T-cell (primary cell): ENCODE measurements around the gene ESRRB. TPM values are rescaled to one million over a fixed set of nuclear protein-coding genes. Genes with fewer than 3 reads are reported as not detected.

Source experiments
- ATAC-seq, 4 experiments: fragments of 200-7000 bp in 3 of 4; fragments of 150-1000 bp in 1 of 4; cut with Tn5 transposase; replicated peaks in 1 of 4; 1 replicate in 3 of 4; 2 replicates in 1 of 4; pipeline ENCODE4 v1.10.0; 2021; ENCODE audit warnings: moderate library complexity in 3 of 4, mild to moderate bottlenecking in 2 of 4, moderate number of reproducible peaks in 1 of 4
- CTCF ChIA-PET, 2 donors: fragments of 300-600 bp; sonication (Branson Sonifier 250); formaldehyde crosslinking; loops; one replicate each; lab custom pipeline; 2022; ENCODE audit warnings: antibody characterized with exemption in 2 of 2; lab: Charles Lee
- POLR2A ChIA-PET, 2 donors: fragments of 300-600 bp; sonication (Branson Sonifier 250); formaldehyde crosslinking; loops; one replicate each; lab custom pipeline; 2022; ENCODE audit warnings: antibody characterized with exemption in 2 of 2; lab: Charles Lee
- DNase-seq, 35 experiments: peaks; one replicate each; pipeline versions ENCODE4 v3.0.0 to v3.0.0-alpha.2; 2013 to 2023
- H3K27ac ChIP-seq: one replicate; pipeline ENCODE4 v1.5.1; 2013; ENCODE audit warnings: low read length
- H3K27me3 ChIP-seq, 2 experiments: replicated peaks in 1 of 2; 1 replicate in 1 of 2; 2 replicates in 1 of 2; pipeline versions ENCODE4 v1.6.1 to v1.7.0; 2013; ENCODE audit warnings: low read length in 1 of 2, mixed read lengths in 1 of 2; ENCODE audit not compliant: control insufficient read depth in 2 of 2, insufficient read depth in 2 of 2; ENCODE audit errors: extremely low read depth in 1 of 2
- H3K36me3 ChIP-seq, 2 donors: 1 replicate in 1 of 2; 2 replicates in 1 of 2; pipeline versions ENCODE4 v1.6.1 to v1.7.0; 2013; ENCODE audit warnings: low read length in 1 of 2; ENCODE audit not compliant: control insufficient read depth in 2 of 2, insufficient read depth in 1 of 2; ENCODE audit errors: extremely low read depth in 1 of 2
- H3K4me1 ChIP-seq, 2 experiments: 1 replicate in 1 of 2; 2 replicates in 1 of 2; pipeline versions ENCODE4 v1.6.1 to v1.7.0; 2013; ENCODE audit warnings: low read length in 2 of 2, mixed read lengths in 1 of 2; ENCODE audit not compliant: insufficient read depth in 2 of 2, control insufficient read depth in 1 of 2; ENCODE audit errors: extremely low read depth in 1 of 2
- H3K4me3 ChIP-seq, 2 donors: 1 replicate in 1 of 2; 2 replicates in 1 of 2; pipeline versions ENCODE4 v1.5.1 to v1.7.0; 2013; ENCODE audit warnings: mild to moderate bottlenecking in 2 of 2, low read length in 1 of 2, moderate library complexity in 1 of 2; ENCODE audit not compliant: control insufficient read depth in 1 of 2; ENCODE audit errors: extremely low read depth in 1 of 2
- H3K9me3 ChIP-seq: 2 replicates; pipeline ENCODE4 v1.7.0; 2013
- H3K27ac Mint-ChIP-seq, 2 donors: one replicate each; pipeline ENCODE4 v1.8.0; 2020 to 2021; ENCODE audit warnings: mild to moderate bottlenecking in 2 of 2, mixed read lengths in 2 of 2
- H3K27me3 Mint-ChIP-seq, 2 donors: one replicate each; pipeline ENCODE4 v1.8.0; 2021 to 2022; ENCODE audit warnings: mixed read lengths in 2 of 2
- H3K36me3 Mint-ChIP-seq: one replicate; pipeline ENCODE4 v1.8.0; 2021; ENCODE audit warnings: mixed read lengths
- H3K4me1 Mint-ChIP-seq, 3 donors: one replicate each; pipeline ENCODE4 v1.8.0; 2020 to 2022; ENCODE audit warnings: mixed read lengths in 3 of 3, mild to moderate bottlenecking in 1 of 3
- H3K4me3 Mint-ChIP-seq, 3 donors: one replicate each; pipeline ENCODE4 v1.8.0; 2020 to 2022; ENCODE audit warnings: mild to moderate bottlenecking in 3 of 3, mixed read lengths in 3 of 3, moderate library complexity in 3 of 3
- H3K9me3 Mint-ChIP-seq, 3 donors: one replicate each; pipeline ENCODE4 v1.8.0; 2020 to 2022; ENCODE audit warnings: mixed read lengths in 3 of 3
- WGBS: methylation state at CpG from one replicate; pipeline ENCODE4 v1.1.5; 2013; ENCODE audit warnings: missing lambda C conversion rate; ENCODE audit not compliant: insufficient coverage; 5-methylcytosine and 5-hydroxymethylcytosine counted together
- total RNA-seq, 35 experiments: library from RNA in 6 of 35; stranded (reverse) in 6 of 35; fragments of 120-200 nt in 1 of 35; gene quantifications; one replicate each; pipeline versions ENCODE4 v1.2.1 to v1.2.4 and lab custom pipeline; 2013 to 2026

Gene ESRRB
- total RNA-seq, 5 donors from 2014 or later (not counting 1 experiment from before 2014, with no cell fraction given), result 0.19 to 0.82 (median 0.29) TPM; not detected in 1

GRCh38 chr14:76330411-76331327 lies 45.3 kb upstream of the ESRRB start:
- DNase-seq, result no peak
- Histone ChIP-seq H3K36me3 (no peaks in the 10 kb centered on the region), H3K27me3 (peaks cover 5 to 47% of the 10 kb centered on the region in 2 experiments), H3K9me3 (no peaks in the 10 kb centered on the region), H3K4me1 (no peaks in the 10 kb centered on the region), H3K27ac (no peak overlapping the region), H3K4me3 (no peak overlapping the region)
- no peak for ATAC-seq
- H3K27ac Mint-ChIP-seq, result no peak overlapping the region
- WGBS, result 32% methylated on average over 10 of the region's 17 CpGs
- peaks cover 40 to 50% of the 10 kb centered on the region in 2 donors for H3K27me3 Mint-ChIP-seq
- no peaks in the 10 kb centered on the region for H3K4me1 Mint-ChIP-seq
- POLR2A ChIA-PET, result no interaction called here
- H3K9me3 Mint-ChIP-seq, result no peaks in the 10 kb centered on the region
- H3K36me3 Mint-ChIP-seq, result no peaks in the 10 kb centered on the region
- CTCF ChIA-PET, result no interaction called here
- no peak overlapping the region for H3K4me3 Mint-ChIP-seq

DNA sequence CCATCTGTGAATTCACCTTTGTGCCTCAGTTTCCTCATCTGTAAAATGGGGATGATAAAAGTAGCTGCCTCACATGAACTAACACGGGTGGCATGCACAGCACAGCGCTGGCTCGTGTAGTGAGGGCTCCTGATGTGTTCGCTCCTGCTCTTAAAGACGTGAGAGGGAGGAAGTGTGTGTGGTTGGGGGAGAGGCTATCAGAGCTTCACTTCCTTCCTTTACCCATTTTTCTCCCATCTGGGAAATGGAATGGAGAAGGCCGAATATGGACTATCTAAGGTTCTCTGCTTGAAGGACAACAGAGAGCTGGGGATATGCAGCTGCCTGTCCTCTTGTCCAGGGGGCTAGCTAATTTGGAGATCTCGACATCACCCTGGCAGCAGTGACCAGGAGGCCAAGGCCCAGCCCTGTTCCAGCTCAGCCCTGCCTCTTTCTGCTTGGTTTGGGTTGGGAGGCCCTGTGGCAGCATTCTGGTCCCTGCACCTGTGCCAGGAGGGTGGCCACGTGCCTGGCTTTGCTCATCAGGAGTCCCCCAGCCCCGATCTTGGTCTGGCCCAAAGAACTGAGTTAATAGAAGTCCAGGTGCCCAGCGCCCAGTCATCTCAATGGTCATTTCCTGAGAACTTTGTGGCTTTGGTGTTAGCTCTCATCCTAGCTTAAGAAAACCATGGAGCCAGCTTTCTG lies 44.5 kb upstream of the ESRRB start:
- Histone ChIP-seq H3K36me3 (no peaks in the 10 kb centered on the region), H3K27me3 (peaks cover 5 to 51% of the 10 kb centered on the region in 2 experiments), H3K27ac (no peak overlapping the region), H3K4me3 (no peak overlapping the region), H3K9me3 (no peaks in the 10 kb centered on the region), H3K4me1 (no peaks in the 10 kb centered on the region)
- WGBS, result 60% methylated on average over 5 of the region's 10 CpGs
- no peak for DNase-seq
- peaks cover 37 to 44% of the 10 kb centered on the region in 2 donors for H3K27me3 Mint-ChIP-seq
- no peak overlapping the region for H3K4me3 Mint-ChIP-seq
- ATAC-seq, result peak in 1 of 4 experiments; percentile 16
- ChIA-PET CTCF (no interaction called here), POLR2A (no interaction called here)
- H3K9me3 Mint-ChIP-seq, result no peaks in the 10 kb centered on the region
- no peaks in the 10 kb centered on the region for H3K36me3 Mint-ChIP-seq
- no peak overlapping the region for H3K27ac Mint-ChIP-seq
- H3K4me1 Mint-ChIP-seq, result no peaks in the 10 kb centered on the region

DNA sequence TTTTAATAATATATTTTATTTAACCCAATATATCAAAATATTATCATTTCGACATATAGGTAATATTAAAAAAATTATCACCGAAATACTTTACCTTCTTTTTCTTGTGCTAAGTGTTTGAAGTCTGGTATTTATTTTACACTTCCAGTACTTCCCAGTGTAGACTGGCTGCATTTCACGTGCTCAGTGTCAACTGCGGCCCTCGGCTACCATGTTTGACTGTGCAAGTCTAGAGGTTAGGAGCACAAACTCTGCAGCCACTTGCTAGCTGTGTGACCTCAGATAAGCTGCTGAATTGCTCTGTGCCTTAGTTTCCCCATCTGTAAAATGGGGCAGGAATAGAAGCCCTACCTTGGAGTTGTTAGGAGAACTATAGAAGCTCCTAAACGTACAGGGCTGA lies 42.3 kb upstream of the ESRRB start:
- ChIA-PET POLR2A (no interaction called here), CTCF (interaction anchor here in 1 of 2 donors (0.9 kb wide), 1 partner anchor 18 kb away, joined by 7 read pairs; no protein-coding TSS in a partner anchor)
- no peaks in the 10 kb centered on the region for H3K4me1 Mint-ChIP-seq
- no peaks in the 10 kb centered on the region for H3K9me3 Mint-ChIP-seq
- WGBS, result 100% methylated on average over 3 of the region's 6 CpGs
- no peaks in the 10 kb centered on the region for H3K4me1 ChIP-seq
- H3K4me3 Mint-ChIP-seq, result no peak overlapping the region
- no peak overlapping the region for H3K27ac Mint-ChIP-seq
- no peaks in the 10 kb centered on the region for H3K36me3 ChIP-seq
- no peak overlapping the region for H3K27ac ChIP-seq
- H3K4me3 ChIP-seq, result no peak overlapping the region
- no peaks in the 10 kb centered on the region for H3K9me3 ChIP-seq
- H3K36me3 Mint-ChIP-seq, result no peaks in the 10 kb centered on the region
- peaks cover 5 to 42% of the 10 kb centered on the region in 2 experiments for H3K27me3 ChIP-seq
- DNase-seq (no peak), ATAC-seq (no peak)
- peaks cover 29 to 31% of the 10 kb centered on the region in 2 donors for H3K27me3 Mint-ChIP-seq

DNA sequence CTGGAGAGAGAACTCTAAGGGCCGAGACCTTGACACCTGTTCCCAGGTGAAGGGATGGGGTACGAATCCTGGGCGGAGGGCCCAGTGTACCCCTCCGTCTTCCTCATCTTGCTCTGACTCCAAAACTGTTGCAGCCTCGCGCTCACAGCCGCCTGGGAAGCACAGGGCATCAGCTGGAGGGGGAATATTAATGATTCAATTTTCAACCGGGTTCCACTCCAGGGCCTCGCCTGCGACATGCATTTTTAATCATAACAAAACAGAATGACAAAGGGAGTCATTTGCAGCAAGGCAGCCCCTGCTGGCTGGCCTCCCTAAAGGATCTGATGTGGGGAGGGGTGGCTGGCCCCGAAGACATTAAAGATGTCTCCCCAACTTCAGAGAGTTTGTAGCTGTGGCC lies 41.6 kb upstream of the ESRRB start:
- Mint-ChIP-seq H3K27ac (no peak overlapping the region), H3K9me3 (no peaks in the 10 kb centered on the region)

DNA sequence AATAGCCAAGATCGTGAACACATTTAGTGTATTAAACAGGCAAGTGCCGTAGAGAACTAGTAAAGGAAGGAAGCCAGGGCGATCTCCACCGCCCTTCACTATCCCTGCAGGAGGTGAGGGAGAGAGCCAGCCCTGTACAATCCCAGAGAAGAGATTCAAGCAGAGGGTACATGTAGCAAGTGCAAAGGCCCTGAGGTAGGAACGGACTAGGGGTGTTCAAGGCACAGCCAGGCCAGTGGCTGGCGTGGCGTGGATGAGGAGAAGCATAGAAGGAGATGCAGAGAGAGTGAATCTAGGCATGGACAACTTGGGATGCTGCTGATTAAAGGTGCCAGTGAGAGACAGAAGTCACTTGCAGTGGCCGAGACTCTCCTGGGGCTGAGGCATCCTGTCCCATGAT lies 39.1 kb upstream of the ESRRB start:
- 78% methylated on average over 7 of the region's 8 CpGs for WGBS
- H3K27ac ChIP-seq, result no peak overlapping the region
- POLR2A ChIA-PET, result no interaction called here
- no peak overlapping the region for H3K27ac Mint-ChIP-seq
- no peaks in the 10 kb centered on the region for H3K9me3 Mint-ChIP-seq
- H3K9me3 ChIP-seq, result no peaks in the 10 kb centered on the region
- no peak overlapping the region for H3K4me3 ChIP-seq
- H3K4me1 ChIP-seq, result no peaks in the 10 kb centered on the region
- H3K27me3 ChIP-seq, result peaks cover 0 to 21% of the 10 kb centered on the region in 2 experiments
- peaks cover 11 to 19% of the 10 kb centered on the region in 2 donors for H3K27me3 Mint-ChIP-seq
- no peaks in the 10 kb centered on the region for H3K36me3 Mint-ChIP-seq
- H3K4me1 Mint-ChIP-seq, result no peaks in the 10 kb centered on the region
- no peak overlapping the region for H3K4me3 Mint-ChIP-seq
- DNase-seq (no peak), ATAC-seq (no peak)
- CTCF ChIA-PET, result no interaction called here
- H3K36me3 ChIP-seq, result no peaks in the 10 kb centered on the region

More for the DNA sequence above, 41.6 kb upstream of the ESRRB start:
- Mint-ChIP-seq H3K27me3 (peaks cover 26 to 30% of the 10 kb centered on the region in 2 donors), H3K4me3 (no peak overlapping the region), H3K36me3 (no peaks in the 10 kb centered on the region), H3K4me1 (no peaks in the 10 kb centered on the region)
- ChIA-PET CTCF (interaction anchor here in 1 of 2 donors (0.9 kb wide), 1 partner anchor 17 kb away, joined by 7 read pairs; no protein-coding TSS in a partner anchor), POLR2A (no interaction called here)
- WGBS, result 87% methylated on average over 3 of the region's 11 CpGs
- H3K27me3 ChIP-seq, result peaks cover 0 to 36% of the 10 kb centered on the region in 2 experiments
- H3K4me3 ChIP-seq, result no peak overlapping the region
- ATAC-seq (no peak), DNase-seq (no peak)
- H3K9me3 ChIP-seq, result no peaks in the 10 kb centered on the region
- H3K36me3 ChIP-seq, result no peaks in the 10 kb centered on the region
- no peaks in the 10 kb centered on the region for H3K4me1 ChIP-seq
- H3K27ac ChIP-seq, result no peak overlapping the region
